Ascending aorta (tissue), 2 donors: ENCODE data around the gene SLC12A3. TPM values are rescaled to one million over a fixed set of nuclear protein-coding genes. Genes with fewer than 3 reads are reported as not detected.

Source experiments
- DNase-seq, 2 donors: peaks; one replicate each; pipeline ENCODE4 v3.0.0-alpha.2; 2019; ENCODE audit warnings: low spot score in 2 of 2
- H3K27ac ChIP-seq, 2 donors: fragments of 200-600 bp; sonication (generic); one replicate each; pipeline ENCODE4 v1.5.1; 2016 to 2017; ENCODE audit warnings: mild to moderate bottlenecking in 1 of 2
- H3K27me3 ChIP-seq: fragments of 200-600 bp; sonication (generic); one replicate; pipeline ENCODE4 v1.5.1; 2017
- H3K36me3 ChIP-seq, 2 donors: fragments of 200-600 bp; sonication (generic); one replicate each; pipeline ENCODE4 v1.5.1; 2016
- H3K4me1 ChIP-seq, 2 donors: fragments of 200-600 bp; sonication (generic); one replicate each; pipeline ENCODE4 v1.5.1; 2016 to 2017; ENCODE audit warnings: mild to moderate bottlenecking in 1 of 2
- H3K4me3 ChIP-seq, 2 donors: fragments of 200-600 bp; sonication (generic); one replicate each; pipeline ENCODE4 v1.5.1; 2016 to 2017; ENCODE audit warnings: mild to moderate bottlenecking in 1 of 2
- H3K9me3 ChIP-seq, 2 donors: fragments of 200-600 bp; sonication (generic); one replicate each; pipeline ENCODE4 v1.5.1; 2016
- intact Hi-C: fragments of 100-400 bp; cut with DNase I; formaldehyde crosslinking; loops from one replicate; pipeline ENCODE4 v1.15.1; 2023
- total RNA-seq: library from RNA; depleted of rRNA; stranded (reverse); fragments of >200 nt; gene quantifications from one replicate; pipeline ENCODE4 v1.1.0, GENCODE V29; 2016
- TF ChIP-seq, protein P1 (sequence below), 3 experiments: fragments of 200-600 bp in 2 of 3; fragments of 450-650 bp in 1 of 3; sonication (generic) in 2 of 3; IDR thresholded peaks; one replicate each; pipeline ENCODE4 v1.5.1; 2016 to 2019; ENCODE audit warnings: antibody characterized with exemption in 3 of 3, mild to moderate bottlenecking in 1 of 3, moderate library complexity in 1 of 3

SLC12A3 gene
- total RNA-seq, 1 donor from 2014 or later: not detected

DNA sequence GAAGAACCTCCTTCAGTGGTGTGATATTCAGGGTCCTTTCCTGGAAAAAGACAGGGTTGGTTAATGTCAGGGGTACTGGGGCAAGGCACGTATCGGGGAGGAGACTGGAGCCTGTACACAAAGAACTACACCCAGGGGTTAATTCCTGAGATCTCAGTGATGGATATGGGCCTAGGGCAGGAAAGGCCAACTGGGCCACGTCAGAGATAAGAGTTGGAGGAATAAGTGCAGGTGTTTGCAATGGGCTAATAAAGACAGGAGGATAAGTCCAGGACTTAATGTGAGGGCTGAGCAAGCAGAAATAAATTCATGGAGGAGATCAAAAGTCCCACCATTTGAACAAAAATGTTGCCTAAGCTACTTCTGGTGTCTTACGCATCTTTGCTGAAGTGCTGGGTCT is 56.6 kb downstream of the SLC12A3 start:
- intact Hi-C loops: no loop called here
- Histone ChIP-seq H3K36me3 (no peaks in the 10 kb centered on the region), H3K4me1 (no peaks in the 10 kb centered on the region), H3K27ac (no peak overlapping the region), H3K9me3 (no peaks in the 10 kb centered on the region), H3K4me3 (no peak overlapping the region), H3K27me3 (no peaks in the 10 kb centered on the region)
- TF ChIP-seq, protein P1, sequence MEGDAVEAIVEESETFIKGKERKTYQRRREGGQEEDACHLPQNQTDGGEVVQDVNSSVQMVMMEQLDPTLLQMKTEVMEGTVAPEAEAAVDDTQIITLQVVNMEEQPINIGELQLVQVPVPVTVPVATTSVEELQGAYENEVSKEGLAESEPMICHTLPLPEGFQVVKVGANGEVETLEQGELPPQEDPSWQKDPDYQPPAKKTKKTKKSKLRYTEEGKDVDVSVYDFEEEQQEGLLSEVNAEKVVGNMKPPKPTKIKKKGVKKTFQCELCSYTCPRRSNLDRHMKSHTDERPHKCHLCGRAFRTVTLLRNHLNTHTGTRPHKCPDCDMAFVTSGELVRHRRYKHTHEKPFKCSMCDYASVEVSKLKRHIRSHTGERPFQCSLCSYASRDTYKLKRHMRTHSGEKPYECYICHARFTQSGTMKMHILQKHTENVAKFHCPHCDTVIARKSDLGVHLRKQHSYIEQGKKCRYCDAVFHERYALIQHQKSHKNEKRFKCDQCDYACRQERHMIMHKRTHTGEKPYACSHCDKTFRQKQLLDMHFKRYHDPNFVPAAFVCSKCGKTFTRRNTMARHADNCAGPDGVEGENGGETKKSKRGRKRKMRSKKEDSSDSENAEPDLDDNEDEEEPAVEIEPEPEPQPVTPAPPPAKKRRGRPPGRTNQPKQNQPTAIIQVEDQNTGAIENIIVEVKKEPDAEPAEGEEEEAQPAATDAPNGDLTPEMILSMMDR (IDR thresholded peaks at IDR 0.05): no peak
- DNase-seq: no peak

DNA sequence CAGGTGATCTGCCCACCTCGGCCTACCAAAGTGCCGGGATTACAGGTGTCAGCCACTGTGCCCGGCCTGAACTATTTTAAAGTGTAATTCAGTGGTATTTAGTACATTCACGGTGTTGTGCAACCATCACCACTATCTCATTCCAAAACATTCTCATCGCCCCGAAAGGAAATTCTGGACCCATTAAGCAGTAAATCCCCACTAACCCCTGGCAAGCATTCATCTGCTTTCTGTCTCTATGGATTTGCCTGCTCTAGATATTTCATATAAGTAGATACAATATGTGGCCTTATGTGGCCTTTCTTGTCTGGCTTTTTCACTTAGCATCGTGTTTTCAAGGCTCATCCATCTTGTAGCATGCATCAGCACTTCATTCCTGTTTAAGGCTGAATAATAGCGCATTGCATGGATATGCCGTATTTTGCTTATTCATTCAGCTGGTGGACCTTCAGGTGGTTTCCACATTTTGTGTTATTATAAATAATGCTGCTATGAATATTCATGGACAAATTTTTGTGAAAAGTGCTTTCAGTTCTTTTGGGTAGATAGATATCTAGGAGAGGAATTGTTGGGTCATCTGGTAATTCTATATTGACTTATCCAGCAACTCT is 58.6 kb downstream of the SLC12A3 start:
- Histone ChIP-seq H3K27me3 (no peaks in the 10 kb centered on the region), H3K4me3 (no peak overlapping the region), H3K27ac (no peak overlapping the region), H3K4me1 (no peaks in the 10 kb centered on the region), H3K9me3 (no peaks in the 10 kb centered on the region), H3K36me3 (no peaks in the 10 kb centered on the region)
- no peak for DNase-seq
- TF ChIP-seq, protein P1 (IDR thresholded peaks at IDR 0.05): no peak
- intact Hi-C loops: no loop called here

DNA sequence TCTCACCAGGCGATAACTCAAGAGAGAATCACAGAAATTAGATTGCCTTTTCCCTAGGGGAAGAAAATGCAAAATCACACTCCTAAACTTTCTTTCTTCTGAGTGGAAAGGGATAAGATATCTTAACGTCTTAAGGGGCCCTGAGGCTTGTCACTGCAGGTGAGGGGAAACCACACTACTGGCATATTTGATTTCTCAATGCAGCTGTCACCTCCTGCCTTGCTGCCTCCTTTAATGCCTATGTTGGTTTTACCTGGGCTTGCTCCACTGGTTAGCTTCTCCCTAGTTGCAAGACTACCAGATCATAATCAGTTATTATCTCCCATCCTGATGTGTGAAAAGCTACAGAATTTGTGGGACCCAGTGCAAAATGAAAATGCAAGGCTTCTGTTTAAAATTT is 62.5 kb downstream of the SLC12A3 start:
- Histone ChIP-seq H3K4me3 (no peak overlapping the region), H3K4me1 (peaks cover 4 to 5% of the 10 kb centered on the region in 2 donors), H3K36me3 (no peaks in the 10 kb centered on the region), H3K27me3 (no peaks in the 10 kb centered on the region), H3K27ac (no peak overlapping the region), H3K9me3 (no peaks in the 10 kb centered on the region)
- TF ChIP-seq, protein P1 (IDR thresholded peaks at IDR 0.05): no peak
- no peak for DNase-seq
- intact Hi-C loops: no loop called here

DNA sequence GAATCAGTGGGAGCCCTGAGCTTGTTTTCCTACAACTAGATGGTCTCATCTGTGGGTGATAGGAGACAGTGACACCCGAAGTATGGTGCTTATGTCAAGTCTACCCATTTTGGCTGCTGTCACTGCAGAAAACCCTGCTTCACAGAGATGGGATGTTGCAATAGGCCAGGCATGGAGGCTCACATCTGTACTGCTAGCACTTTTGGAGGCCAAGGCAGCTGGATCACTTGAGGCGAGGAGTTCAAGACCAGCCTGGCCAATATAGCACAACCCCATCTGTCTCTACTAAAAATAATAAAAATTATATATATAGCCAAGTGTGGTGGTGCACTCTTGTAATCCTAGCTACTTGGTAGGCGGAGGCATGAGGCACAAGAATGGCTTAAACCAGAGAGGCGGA is 64.6 kb downstream of the SLC12A3 start:
- TF ChIP-seq, protein P1 (IDR thresholded peaks at IDR 0.05): no peak
- DNase-seq: no peak
- no peaks in the 10 kb centered on the region for H3K9me3 ChIP-seq
- H3K27me3 ChIP-seq: no peaks in the 10 kb centered on the region
- H3K27ac ChIP-seq: no peak overlapping the region
- intact Hi-C loops: loop anchor here (5.0 to 10.0 kb wide), 7 partner anchors 258 to 1695 kb away; partner anchors contain the start of genes AMFR, CCDC102A, CNOT1 and KATNB1
- H3K36me3 ChIP-seq: peaks cover 0 to under 1% of the 10 kb centered on the region in 2 donors
- peaks cover 6 to 9% of the 10 kb centered on the region in 2 donors for H3K4me1 ChIP-seq
- H3K4me3 ChIP-seq: no peak overlapping the region

DNA sequence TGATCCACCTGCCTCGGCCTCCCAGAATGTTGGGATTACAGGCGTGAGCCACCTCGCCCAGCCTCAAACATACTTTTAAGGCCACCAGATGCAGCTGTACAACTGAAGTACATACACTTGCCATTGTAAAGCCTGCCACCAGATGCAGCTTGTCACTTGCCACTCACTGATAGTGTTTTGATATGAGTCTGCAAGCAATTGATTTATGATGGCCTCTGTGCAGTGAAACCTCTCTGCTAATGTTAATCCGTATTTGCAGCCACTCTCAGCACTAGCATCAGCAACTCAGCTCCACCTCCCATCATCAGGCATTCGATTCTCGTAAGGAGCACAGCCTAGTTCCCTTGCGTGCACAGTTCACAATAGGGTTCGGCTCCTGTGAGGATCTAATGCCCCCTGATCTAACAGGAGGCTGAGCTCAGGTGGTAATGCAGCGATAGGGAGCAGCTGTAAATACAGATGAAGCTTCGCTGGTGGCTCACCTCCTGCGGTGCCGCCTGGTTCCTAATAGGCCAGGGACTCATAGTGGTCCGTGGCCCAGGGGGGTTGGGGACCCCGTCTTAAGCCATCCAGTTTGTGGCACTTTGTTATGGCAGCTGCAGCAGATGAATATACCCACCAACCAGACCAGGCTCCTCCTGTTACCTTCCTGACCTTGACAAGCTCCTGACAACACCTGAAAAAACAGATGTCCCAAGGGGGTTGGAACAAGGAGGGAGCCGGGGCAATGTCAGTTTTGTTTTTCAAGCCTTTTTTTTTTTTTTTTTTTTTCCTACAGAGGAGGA is 65.7 kb downstream of the SLC12A3 start:
- Histone ChIP-seq H3K27me3 (no peaks in the 10 kb centered on the region), H3K4me3 (peak overlapping the region in 1 of 2 donors; percentile 99), H3K9me3 (no peaks in the 10 kb centered on the region), H3K4me1 (peaks cover 12 to 14% of the 10 kb centered on the region in 2 donors), H3K27ac (peak overlapping the region; percentile 99 to 100), H3K36me3 (peaks cover 0 to 11% of the 10 kb centered on the region in 2 donors)
- intact Hi-C loops: loop anchor here (5.0 to 10.0 kb wide), 7 partner anchors 257 to 1694 kb away; partner anchors contain the start of genes AMFR, CCDC102A, CNOT1 and KATNB1
- no peak for DNase-seq
- TF ChIP-seq, protein P1 (IDR thresholded peaks at IDR 0.05): no peak
